ENCODE results near the gene OR51E2.
"Not testable (repeated sequence)": the region's sequence is repeated elsewhere in the genome, so short reads cannot be mapped to it uniquely, and the experiment has no call there.

OR51E2 gene

GRCh38 chr11:4697585-4697984 is at the start of gene OR51E2:
Gene OR51E2 (minus strand): TSS chr11:4697853. CDS start chr11:4682711, 15,142 bp downstream.
- DNase-seq (no peak), ATAC-seq (no peak)

GRCh38 chr11:4740735-4741134 is 43.1 kb upstream of the OR51E2 start:
- DNase-seq (no peak), ATAC-seq (no peak)

- no peak for ATAC-seq
- no peak for DNase-seq
These were observed 29.5 kb upstream of the OR51E2 start for GRCh38 chr11:4727171-4727570.

GRCh38 chr11:4722616-4723534 is 25.2 kb upstream of the OR51E2 start:
- ATAC-seq, DNase-seq: not testable (repeated sequence)

GRCh38 chr11:4714300-4714699 is 16.6 kb upstream of the OR51E2 start:
- ATAC-seq (no peak), DNase-seq (no peak)

GRCh38 chr11:4713241-4713640 is 15.6 kb upstream of the OR51E2 start:
- ATAC-seq, result no peak
- no peak for DNase-seq

GRCh38 chr11:4704790-4705334 is 7.2 kb upstream of the OR51E2 start:
- ATAC-seq (no peak), DNase-seq (no peak)

- ATAC-seq (no peak), DNase-seq (no peak)
These were observed 6.6 kb upstream of the OR51E2 start, which contains the start of gene MMP26 for GRCh38 chr11:4704054-4704789. Gene MMP26 (plus strand): TSS chr11:4704784.

GRCh38 chr11:4700436-4700820 is 2.8 kb upstream of the OR51E2 start:
- no peak for ATAC-seq
- DNase-seq, result no peak

GRCh38 chr11:4699697-4700435 is 2.2 kb upstream of the OR51E2 start:
- ATAC-seq (no peak), DNase-seq (no peak)

GRCh38 chr11:4695442-4695841 is 2.2 kb downstream of the OR51E2 start:
- DNase-seq (no peak), ATAC-seq (no peak)

GRCh38 chr11:4684631-4685285 is 12.9 kb downstream of the OR51E2 start:
- no peak for DNase-seq
- ATAC-seq, result no peak

- DNase-seq, result no peak
- no peak for ATAC-seq
These were observed 14.8 kb downstream of the OR51E2 start for GRCh38 chr11:4682623-4683419.

- ATAC-seq, result no peak
- no peak for DNase-seq
These were observed 17.3 kb downstream of the OR51E2 start for GRCh38 chr11:4680341-4680740.

- ATAC-seq (no peak), DNase-seq (no peak)
These were observed 19.7 kb downstream of the OR51E2 start for GRCh38 chr11:4677948-4678347.

- ATAC-seq (no peak), DNase-seq (no peak)
These were observed 23.9 kb downstream of the OR51E2 start for GRCh38 chr11:4673781-4674180.

GRCh38 chr11:4672470-4672869 is 25.2 kb downstream of the OR51E2 start:
- DNase-seq (no peak), ATAC-seq (no peak)

- ATAC-seq (no peak), DNase-seq (no peak)
These were observed 25.9 kb downstream of the OR51E2 start for GRCh38 chr11:4671741-4672140.

GRCh38 chr11:4665424-4665823 is 32.2 kb downstream of the OR51E2 start:
- DNase-seq, result no peak
- ATAC-seq, result no peak

- DNase-seq, result no peak
- ATAC-seq, result no peak
These were observed 32.9 kb downstream of the OR51E2 start for GRCh38 chr11:4664786-4665185.

GRCh38 chr11:4664183-4664582 is 33.5 kb downstream of the OR51E2 start:
- ATAC-seq (no peak), DNase-seq (no peak)
